Measurements from ENCODE around the gene DNAJC6. TPM values are rescaled to one million over a fixed set of nuclear protein-coding genes. Genes with fewer than 3 reads are reported as not detected.

The DNAJC6 gene
- total RNA-seq, 3 donors from 2014 or later (not counting 1 experiment from before 2014, with no cell fraction given) = 0.77 to 1.2 (median 0.89) TPM

GRCh38 chr1:65311760-65312159 lies 2.4 kb downstream of the DNAJC6 start:
- ATAC-seq (no peak), DNase-seq (no peak)
- H3K27ac Mint-ChIP-seq = no peak overlapping the region
- peaks cover 0 to 2% of the 10 kb centered on the region in 2 donors for H3K9me3 Mint-ChIP-seq
- no peaks in the 10 kb centered on the region for H3K36me3 Mint-ChIP-seq
- no peaks in the 10 kb centered on the region for H3K36me3 ChIP-seq (ENCODE audit: control insufficient read depth, insufficient read depth, low read length)
- H3K9me3 ChIP-seq (ENCODE audit: control insufficient read depth, insufficient read depth, low read length) = no peaks in the 10 kb centered on the region
- H3K4me1 ChIP-seq (ENCODE audit: control insufficient read depth, insufficient read depth, low read length) = peaks cover 3% of the 10 kb centered on the region
- peaks cover 19% of the 10 kb centered on the region for H3K27me3 ChIP-seq (ENCODE audit: control insufficient read depth, insufficient read depth, low read length)
- H3K27ac ChIP-seq (ENCODE audit: low read length) = no peak overlapping the region
- TF ChIP-seq CTCF (IDR thresholded peaks at IDR 0.05) = no peak
- no peak overlapping the region for H3K4me3 Mint-ChIP-seq
- H3K4me1 Mint-ChIP-seq = peaks cover 4 to 6% of the 10 kb centered on the region in 2 donors
- intact Hi-C loops (cut with micrococcal nuclease) = no loop called here
- no peak overlapping the region for H3K4me3 ChIP-seq (ENCODE audit: low read length)
- H3K27me3 Mint-ChIP-seq (ENCODE audit: low read depth in 2 of 2) = peaks cover 41 to 50% of the 10 kb centered on the region in 2 donors

GRCh38 chr1:65316233-65316632 lies 6.9 kb downstream of the DNAJC6 start:
- 88% methylated on average over 2 of the region's 2 CpGs for WGBS (ENCODE audit: insufficient coverage)
- H3K27me3 Mint-ChIP-seq (ENCODE audit: low read depth in 2 of 2) = peaks cover 14 to 25% of the 10 kb centered on the region in 2 donors
- no peaks in the 10 kb centered on the region for H3K4me1 ChIP-seq (ENCODE audit: control insufficient read depth, insufficient read depth, low read length)
- H3K36me3 ChIP-seq (ENCODE audit: control insufficient read depth, insufficient read depth, low read length) = no peaks in the 10 kb centered on the region
- H3K4me3 Mint-ChIP-seq = no peak overlapping the region
- TF ChIP-seq CTCF (IDR thresholded peaks at IDR 0.05) = no peak
- intact Hi-C loops (cut with micrococcal nuclease) = no loop called here
- H3K27ac ChIP-seq (ENCODE audit: low read length) = no peak overlapping the region
- no peaks in the 10 kb centered on the region for H3K36me3 Mint-ChIP-seq
- DNase-seq = no peak
- H3K9me3 ChIP-seq (ENCODE audit: control insufficient read depth, insufficient read depth, low read length) = no peaks in the 10 kb centered on the region
- no peaks in the 10 kb centered on the region for H3K4me1 Mint-ChIP-seq
- H3K27ac Mint-ChIP-seq = no peak overlapping the region
- ATAC-seq = no peak
- peaks cover 6% of the 10 kb centered on the region for H3K27me3 ChIP-seq (ENCODE audit: control insufficient read depth, insufficient read depth, low read length)
- peaks cover 2 to 4% of the 10 kb centered on the region in 2 donors for H3K9me3 Mint-ChIP-seq
- no peak overlapping the region for H3K4me3 ChIP-seq (ENCODE audit: low read length)

GRCh38 chr1:65317866-65318653 lies 8.7 kb downstream of the DNAJC6 start:
- WGBS (ENCODE audit: insufficient coverage) = 90% methylated on average over 5 of the region's 5 CpGs
- Histone ChIP-seq H3K27ac (ENCODE audit: low read length) (no peak overlapping the region), H3K36me3 (ENCODE audit: control insufficient read depth, insufficient read depth, low read length) (no peaks in the 10 kb centered on the region), H3K4me1 (ENCODE audit: control insufficient read depth, insufficient read depth, low read length) (no peaks in the 10 kb centered on the region), H3K27me3 (ENCODE audit: control insufficient read depth, insufficient read depth, low read length) (no peaks in the 10 kb centered on the region), H3K4me3 (ENCODE audit: low read length) (no peak overlapping the region), H3K9me3 (ENCODE audit: control insufficient read depth, insufficient read depth, low read length) (no peaks in the 10 kb centered on the region)
- H3K27ac Mint-ChIP-seq = no peak overlapping the region
- peaks cover 8 to 16% of the 10 kb centered on the region in 2 donors for H3K27me3 Mint-ChIP-seq (ENCODE audit: low read depth in 2 of 2)
- ATAC-seq (no peak), DNase-seq (no peak)
- no peak overlapping the region for H3K4me3 Mint-ChIP-seq
- intact Hi-C loops (cut with micrococcal nuclease) = no loop called here
- peaks cover 2 to 4% of the 10 kb centered on the region in 2 donors for H3K9me3 Mint-ChIP-seq
- no peaks in the 10 kb centered on the region for H3K4me1 Mint-ChIP-seq
- TF ChIP-seq CTCF (IDR thresholded peaks at IDR 0.05) = no peak
- H3K36me3 Mint-ChIP-seq = no peaks in the 10 kb centered on the region

GRCh38 chr1:65319141-65319540 lies 9.8 kb downstream of the DNAJC6 start:
- H3K36me3 Mint-ChIP-seq = no peaks in the 10 kb centered on the region
- ATAC-seq = no peak
- DNase-seq = no peak
- Histone ChIP-seq H3K9me3 (ENCODE audit: control insufficient read depth, insufficient read depth, low read length) (no peaks in the 10 kb centered on the region), H3K4me3 (ENCODE audit: low read length) (no peak overlapping the region), H3K27me3 (ENCODE audit: control insufficient read depth, insufficient read depth, low read length) (no peaks in the 10 kb centered on the region), H3K36me3 (ENCODE audit: control insufficient read depth, insufficient read depth, low read length) (no peaks in the 10 kb centered on the region), H3K4me1 (ENCODE audit: control insufficient read depth, insufficient read depth, low read length) (no peaks in the 10 kb centered on the region), H3K27ac (ENCODE audit: low read length) (no peak overlapping the region)
- TF ChIP-seq CTCF (IDR thresholded peaks at IDR 0.05) = no peak
- peaks cover 4 to 5% of the 10 kb centered on the region in 2 donors for H3K9me3 Mint-ChIP-seq
- intact Hi-C loops (cut with micrococcal nuclease) = no loop called here
- no peak overlapping the region for H3K27ac Mint-ChIP-seq
- H3K4me3 Mint-ChIP-seq = no peak overlapping the region
- WGBS (ENCODE audit: insufficient coverage) = 93% methylated on average over 3 of the region's 3 CpGs
- H3K27me3 Mint-ChIP-seq (ENCODE audit: low read depth in 2 of 2) = peaks cover 7 to 16% of the 10 kb centered on the region in 2 donors
- H3K4me1 Mint-ChIP-seq = no peaks in the 10 kb centered on the region

All from natural killer cell (primary cell).